NCI-H187 (cell line): Measurements from ENCODE around the gene NAPB.
"Not testable (repeated sequence)": the region's sequence is repeated elsewhere in the genome, so short reads cannot be mapped to it uniquely, and the experiment has no call there.

Experiments used
- DNase-seq, 2 experiments: peaks; one replicate each; lab custom pipeline; 2025; lab: John Stamatoyannopoulos, UW

NAPB gene

DNA sequence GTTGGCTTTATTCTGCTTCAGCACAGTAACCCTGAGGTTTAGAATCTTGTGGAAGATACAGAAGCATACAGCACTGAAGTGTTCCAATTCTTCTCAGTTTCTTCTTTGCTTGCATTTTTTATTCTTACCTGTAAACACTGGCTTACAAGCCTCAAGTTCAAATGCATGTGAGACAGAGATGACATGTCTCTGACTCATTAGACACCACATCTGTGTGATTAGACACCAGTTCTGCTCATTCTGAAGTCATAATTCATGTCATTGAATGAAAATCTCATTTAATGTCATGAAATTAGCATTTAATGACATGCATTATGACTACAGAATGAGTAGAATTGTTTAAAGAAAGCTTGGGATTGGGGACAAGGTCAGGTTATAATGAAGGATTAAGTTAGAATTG is 53.5 kb downstream of the NAPB start:
- no peak for DNase-seq

DNA sequence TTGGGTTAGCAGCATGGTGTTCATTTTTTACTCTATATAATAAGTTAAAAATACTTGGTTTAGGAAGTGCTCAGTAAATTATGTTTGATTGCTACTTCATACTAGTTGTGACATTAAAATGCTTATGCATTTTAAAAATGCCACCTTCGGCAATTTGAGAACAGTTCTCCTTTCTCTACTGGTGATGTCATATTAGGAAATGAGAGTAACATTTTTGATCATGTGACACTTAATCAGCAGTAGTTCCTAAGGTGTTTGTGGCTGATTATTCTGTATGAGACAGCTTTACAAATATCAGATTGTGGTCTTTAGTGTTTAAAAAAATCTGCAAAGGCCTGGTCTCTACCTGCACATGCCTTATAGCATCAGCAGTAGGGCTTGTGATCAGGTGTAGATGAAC is 54.9 kb downstream of the NAPB start:
- DNase-seq: no peak

GRCh38 chr20:23365390-23366165 is 55.7 kb downstream of the NAPB start:
- DNase-seq: no peak

- DNase-seq: no peak
Observed at GRCh38 chr20:23363257-23363649, 58.0 kb downstream of the NAPB start.

DNA sequence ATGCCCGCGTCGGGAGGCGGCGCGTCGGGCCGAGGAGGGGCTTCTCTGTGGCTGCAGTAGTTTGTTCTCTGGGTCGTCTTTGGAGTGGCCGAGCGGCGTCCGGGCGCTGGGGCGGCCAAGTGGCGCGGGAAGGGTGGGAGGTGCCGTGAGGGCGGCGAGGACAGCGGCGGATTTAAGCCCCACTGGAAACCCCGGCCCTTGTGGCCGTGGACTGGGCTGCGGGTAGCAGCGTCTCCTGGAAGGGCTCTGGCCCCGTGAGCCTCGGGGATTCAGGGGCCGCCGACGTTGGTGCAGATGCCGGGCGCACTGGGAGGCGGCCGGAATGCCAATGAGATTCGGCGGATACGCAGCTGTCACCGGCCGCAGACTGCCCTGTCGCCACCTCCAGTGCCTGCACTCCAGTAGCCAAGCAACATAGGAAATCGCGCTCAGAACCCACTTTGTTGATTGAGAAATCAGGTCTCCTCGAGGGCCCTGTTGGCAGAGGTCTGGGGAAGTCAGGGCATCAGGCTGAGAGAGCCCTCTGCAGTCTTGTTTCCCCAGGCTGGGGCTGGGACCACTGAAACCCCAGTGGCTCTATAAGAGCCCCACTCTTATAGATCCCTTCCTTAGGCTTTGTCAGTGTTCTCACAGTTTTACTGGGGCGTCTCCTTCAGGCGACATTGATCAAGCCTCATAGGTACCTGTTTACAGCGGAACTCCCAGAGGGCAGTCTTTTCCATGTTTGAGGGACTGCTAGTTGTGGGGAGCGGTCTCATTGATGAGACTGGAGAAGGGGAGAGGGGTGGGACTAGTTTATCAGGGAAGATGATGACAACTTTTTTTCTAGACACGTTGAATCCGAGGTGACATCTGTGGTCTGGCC is 58.7 kb downstream of the NAPB start:
- no peak for DNase-seq

- DNase-seq: peak; percentile 78 to 88
Observed at GRCh38 chr20:23361476-23362391, 59.6 kb downstream of the NAPB start, which contains the start of gene GZF1. Gene GZF1, plus strand, starts transcription at chr20:23362182. Its CDS starts 2,202 bp downstream, at chr20:23364384.

DNA sequence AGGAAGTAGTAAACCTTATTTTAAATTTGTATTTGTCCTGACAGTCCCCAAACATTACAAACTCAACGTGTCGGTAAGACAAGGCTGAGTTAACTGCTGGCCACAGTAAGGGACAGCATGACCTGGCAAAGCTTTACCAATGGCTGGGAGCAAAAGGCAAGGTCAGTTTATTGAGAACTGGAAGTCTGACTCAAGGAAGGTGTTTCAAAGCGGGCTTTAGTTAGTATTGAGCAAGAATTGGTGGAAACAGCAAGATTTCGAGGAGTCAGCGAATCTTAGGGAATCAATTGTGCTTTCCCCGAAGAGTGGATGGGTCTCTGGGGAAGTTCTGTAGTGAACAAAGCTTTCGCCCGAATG is 60.2 kb downstream of the NAPB start:
- DNase-seq: no peak

- no peak for DNase-seq
Observed at GRCh38 chr20:23360531-23360930, 60.8 kb downstream of the NAPB start.

DNA sequence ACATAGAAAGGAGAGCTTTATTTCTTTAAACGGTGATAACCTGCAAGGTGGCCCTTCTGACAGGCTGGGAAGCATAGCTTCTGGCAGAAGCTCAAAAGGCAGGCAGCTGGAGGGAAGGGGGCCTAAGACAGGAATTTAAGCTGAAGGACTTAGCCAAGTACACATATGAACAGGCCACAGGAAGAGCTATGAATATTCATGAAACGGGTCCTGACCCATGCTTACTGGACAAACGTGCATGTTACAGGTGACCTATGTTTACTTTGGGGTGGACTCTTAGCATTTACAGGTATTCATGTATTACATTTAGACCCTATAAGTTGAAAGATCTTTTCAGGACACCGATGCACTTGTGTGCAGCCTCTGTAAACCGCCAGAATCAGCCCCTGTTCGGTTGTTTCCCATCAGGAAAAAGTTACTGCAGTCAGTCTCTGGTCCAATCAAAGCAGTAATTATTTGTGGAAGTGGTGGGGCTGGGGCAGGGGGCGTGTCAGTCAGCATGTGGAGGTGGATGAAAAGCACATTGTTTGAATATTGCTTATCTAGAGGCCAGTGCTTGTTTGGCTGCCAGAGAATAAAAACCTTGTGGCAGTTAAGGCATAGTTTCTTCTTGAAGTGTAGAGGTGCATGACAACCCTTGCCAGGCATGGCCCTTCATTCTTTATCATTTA is 62.2 kb downstream of the NAPB start:
- no peak for DNase-seq

DNA sequence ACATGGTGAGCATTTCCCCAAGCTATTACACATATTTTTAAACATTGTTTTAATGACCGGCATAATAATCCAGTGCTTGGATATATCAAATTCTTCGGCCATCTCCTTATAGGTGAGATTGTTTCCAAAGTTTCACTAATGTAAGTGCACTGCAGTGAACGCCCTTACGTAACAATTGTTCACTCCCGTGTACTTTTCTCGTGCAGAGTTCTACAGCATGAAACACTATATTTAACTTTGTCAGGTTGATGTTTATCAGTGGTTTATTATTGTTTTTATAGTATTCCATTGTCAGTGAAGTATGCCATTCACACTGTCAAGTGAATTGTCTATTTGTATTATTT is 62.8 kb downstream of the NAPB start:
- no peak for DNase-seq

GRCh38 chr20:23357767-23358562 is 63.3 kb downstream of the NAPB start:
- peak; percentile 86 to 87 for DNase-seq

DNA sequence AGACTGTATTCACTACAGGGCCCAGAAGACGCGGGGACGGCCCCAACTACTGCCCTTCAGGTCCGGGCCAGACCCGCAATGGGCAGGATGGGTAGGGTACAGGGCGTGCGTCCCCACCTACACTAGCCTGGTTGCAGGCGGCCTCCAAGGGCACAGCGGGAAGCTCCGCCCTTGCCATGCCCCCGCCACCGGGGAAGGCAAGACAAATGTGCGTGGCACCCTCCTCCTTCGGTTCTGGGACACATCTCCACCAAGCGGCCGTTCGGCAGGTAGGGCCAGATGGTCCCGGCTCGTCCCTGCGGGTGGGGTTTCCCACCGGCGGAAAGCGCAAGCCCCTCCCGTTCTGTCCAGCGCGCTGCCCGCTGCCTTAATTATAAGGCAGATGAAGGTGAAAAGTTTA is 65.1 kb downstream of the NAPB start:
- no peak for DNase-seq

- DNase-seq: peak in 1 of 2 experiments; percentile 12
Observed at GRCh38 chr20:23350904-23351838, 70.1 kb downstream of the NAPB start.

DNA sequence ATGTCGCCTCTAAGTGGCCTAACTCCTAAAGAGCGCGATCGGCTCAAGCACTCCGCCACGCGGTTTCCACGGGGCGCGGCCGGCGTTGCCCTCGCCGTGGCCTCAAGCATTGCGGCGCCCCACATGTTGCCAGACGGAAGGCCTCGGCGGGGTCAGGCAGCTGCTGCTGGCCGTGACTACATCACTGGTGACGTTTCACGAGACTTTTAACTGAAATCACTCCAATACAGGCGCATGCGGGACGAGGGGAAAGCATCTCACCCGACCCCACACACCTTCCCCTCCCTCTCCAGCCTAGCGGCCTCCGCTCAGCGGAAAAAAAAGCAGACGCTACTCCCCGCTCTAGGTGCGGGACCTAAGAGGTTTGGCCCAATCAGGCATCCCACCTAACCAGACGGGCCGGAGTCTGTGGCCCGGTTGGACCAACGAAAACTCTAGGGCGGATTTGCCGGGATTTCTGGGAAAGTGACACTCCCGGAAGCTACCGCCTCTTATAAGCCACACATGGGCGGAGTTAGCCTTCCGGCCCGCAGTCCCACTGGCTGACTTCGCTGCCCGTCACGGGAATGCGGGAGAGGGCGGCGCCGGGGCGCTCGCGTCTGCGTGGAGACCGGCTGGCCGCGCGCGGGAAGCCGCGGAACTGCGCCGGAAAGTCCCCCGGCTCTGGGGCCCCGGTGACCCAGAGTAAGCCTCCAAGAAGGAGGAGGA is 70.9 kb downstream of the NAPB start, which contains the start of gene NXT1:
TSS of gene NXT1 (plus strand) at position 596 of the 708 bp plus-strand sequence. CDS start 3,251 bp downstream, outside the sequence.
- DNase-seq: peak; percentile 68 to 76

- DNase-seq: peak in 1 of 2 experiments; percentile 20
Observed at GRCh38 chr20:23349338-23350195, 71.7 kb downstream of the NAPB start.

GRCh38 chr20:23348510-23348909 is 72.8 kb downstream of the NAPB start:
- not testable (repeated sequence) for DNase-seq

DNA sequence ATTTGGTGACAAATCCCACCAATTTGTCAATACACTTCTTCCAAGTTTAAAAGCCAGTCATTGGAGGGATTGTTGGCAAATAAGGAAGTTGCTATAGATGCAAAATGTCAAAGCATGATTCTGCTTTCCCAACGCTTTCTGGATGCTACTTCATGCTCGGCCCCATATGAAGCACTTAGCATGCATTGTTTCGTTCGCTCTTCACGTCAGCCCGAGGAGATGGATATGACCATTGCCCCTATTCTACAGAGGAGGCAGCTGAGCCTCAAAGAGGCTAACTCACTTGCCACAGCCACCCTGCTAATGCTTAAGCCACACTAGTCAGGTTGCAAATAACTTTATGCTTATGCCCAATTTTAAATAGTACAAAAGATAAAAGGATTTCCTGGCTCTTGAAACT is 73.5 kb downstream of the NAPB start:
- DNase-seq: no peak

- no peak for DNase-seq
Observed at GRCh38 chr20:23346002-23346401, 75.3 kb downstream of the NAPB start.
